Measurements from ENCODE around the gene CCDC85A. TPM values are rescaled to one million over a fixed set of nuclear protein-coding genes. Genes with fewer than 3 reads are reported as not detected.

CCDC85A gene
- total RNA-seq, 6 experiments from 2014 or later: 0.07 to 0.31 (median 0.14) TPM; not detected in 1

DNA sequence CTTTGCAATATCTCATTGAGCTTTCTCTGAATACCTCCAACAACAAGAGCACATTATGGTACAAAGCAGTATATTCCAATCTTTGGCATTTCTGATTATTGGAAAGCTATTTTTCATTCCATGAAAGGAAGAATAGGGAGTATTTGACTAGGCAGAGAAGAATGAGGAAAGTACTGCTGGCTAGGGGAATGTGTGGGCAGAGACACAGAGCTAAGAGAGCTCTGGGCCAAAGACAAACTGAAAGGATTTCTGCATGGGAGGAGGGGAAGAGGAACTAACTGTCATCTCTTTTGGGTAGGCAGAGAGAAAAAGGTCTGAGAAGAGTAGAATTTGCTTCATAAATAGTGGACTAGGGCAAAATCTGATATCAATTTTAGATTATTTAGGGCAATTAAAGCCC lies 150.8 kb downstream of the CCDC85A start:
- DNase-seq: no peak
- no peaks in the 10 kb centered on the region for H3K4me1 ChIP-seq
- no peak for ATAC-seq
- H3K4me3 ChIP-seq: no peak overlapping the region
- H3K27me3 ChIP-seq: no peaks in the 10 kb centered on the region
- intact Hi-C loops (cut with DNase I): no loop called here
- H3K27ac ChIP-seq: no peak overlapping the region
- TF ChIP-seq, protein P1, sequence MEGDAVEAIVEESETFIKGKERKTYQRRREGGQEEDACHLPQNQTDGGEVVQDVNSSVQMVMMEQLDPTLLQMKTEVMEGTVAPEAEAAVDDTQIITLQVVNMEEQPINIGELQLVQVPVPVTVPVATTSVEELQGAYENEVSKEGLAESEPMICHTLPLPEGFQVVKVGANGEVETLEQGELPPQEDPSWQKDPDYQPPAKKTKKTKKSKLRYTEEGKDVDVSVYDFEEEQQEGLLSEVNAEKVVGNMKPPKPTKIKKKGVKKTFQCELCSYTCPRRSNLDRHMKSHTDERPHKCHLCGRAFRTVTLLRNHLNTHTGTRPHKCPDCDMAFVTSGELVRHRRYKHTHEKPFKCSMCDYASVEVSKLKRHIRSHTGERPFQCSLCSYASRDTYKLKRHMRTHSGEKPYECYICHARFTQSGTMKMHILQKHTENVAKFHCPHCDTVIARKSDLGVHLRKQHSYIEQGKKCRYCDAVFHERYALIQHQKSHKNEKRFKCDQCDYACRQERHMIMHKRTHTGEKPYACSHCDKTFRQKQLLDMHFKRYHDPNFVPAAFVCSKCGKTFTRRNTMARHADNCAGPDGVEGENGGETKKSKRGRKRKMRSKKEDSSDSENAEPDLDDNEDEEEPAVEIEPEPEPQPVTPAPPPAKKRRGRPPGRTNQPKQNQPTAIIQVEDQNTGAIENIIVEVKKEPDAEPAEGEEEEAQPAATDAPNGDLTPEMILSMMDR (IDR thresholded peaks at IDR 0.05): no peak
- no peaks in the 10 kb centered on the region for H3K36me3 ChIP-seq
- H3K9me3 ChIP-seq: no peaks in the 10 kb centered on the region

- Histone ChIP-seq H3K27me3 (no peaks in the 10 kb centered on the region), H3K4me1 (no peaks in the 10 kb centered on the region), H3K27ac (no peak overlapping the region), H3K9me3 (no peaks in the 10 kb centered on the region), H3K36me3 (no peaks in the 10 kb centered on the region), H3K4me3 (no peak overlapping the region)
- intact Hi-C loops (cut with DNase I): no loop called here
- TF ChIP-seq, protein P1 (IDR thresholded peaks at IDR 0.05): no peak
- TF ChIP-seq POLR2A (IDR thresholded peaks at IDR 0.05): no peak
- ATAC-seq (no peak), DNase-seq (no peak)
- WGBS (ENCODE audit: insufficient coverage, low coverage, low lambda C conversion rate, missing lambda C conversion rate): 79% methylated on average over 3 of the region's 3 CpGs
Observed at GRCh38 chr2:56335101-56335500, 151.3 kb downstream of the CCDC85A start.

DNA sequence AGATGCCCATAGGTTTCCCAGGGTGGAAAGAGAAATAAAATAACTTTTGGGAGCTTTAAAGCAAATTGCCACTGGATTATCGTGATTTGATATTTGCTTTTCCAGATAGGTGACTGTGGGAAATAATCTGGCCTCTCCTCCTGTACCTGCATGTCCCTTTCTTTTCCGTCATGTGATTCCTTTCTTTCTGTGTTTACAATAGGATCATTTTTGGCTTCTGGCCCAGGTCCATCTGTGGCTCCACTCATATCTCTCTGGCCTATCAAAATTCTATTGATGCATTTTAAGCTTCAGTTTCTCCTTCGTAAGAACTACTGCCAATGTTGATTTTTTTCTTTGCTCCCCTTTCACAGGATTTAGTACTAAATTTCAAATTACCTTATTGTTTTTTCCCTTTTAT lies 153.6 kb downstream of the CCDC85A start:
- DNase-seq: no peak
- Histone ChIP-seq H3K27me3 (no peaks in the 10 kb centered on the region), H3K9me3 (no peaks in the 10 kb centered on the region), H3K4me1 (no peaks in the 10 kb centered on the region), H3K4me3 (no peak overlapping the region), H3K36me3 (no peaks in the 10 kb centered on the region), H3K27ac (no peak overlapping the region)
- peak; percentile 40 to 68 (median 52) for ATAC-seq
- 27% methylated on average over 3 of the region's 3 CpGs for WGBS (ENCODE audit: insufficient coverage, low coverage, low lambda C conversion rate, missing lambda C conversion rate)
- intact Hi-C loops (cut with DNase I): no loop called here
- TF ChIP-seq, protein P1 (IDR thresholded peaks at IDR 0.05): no peak
- no peak for TF ChIP-seq POLR2A (IDR thresholded peaks at IDR 0.05)

- Histone ChIP-seq H3K9me3 (no peaks in the 10 kb centered on the region), H3K36me3 (no peaks in the 10 kb centered on the region), H3K4me1 (no peaks in the 10 kb centered on the region), H3K4me3 (no peak overlapping the region), H3K27ac (no peak overlapping the region), H3K27me3 (no peaks in the 10 kb centered on the region)
- intact Hi-C loops (cut with DNase I): no loop called here
- DNase-seq (no peak), ATAC-seq (no peak)
- 70% methylated on average over 2 of the region's 2 CpGs for WGBS (ENCODE audit: insufficient coverage, low coverage, low lambda C conversion rate, missing lambda C conversion rate)
- TF ChIP-seq, protein P1 (IDR thresholded peaks at IDR 0.05): no peak
- no peak for TF ChIP-seq POLR2A (IDR thresholded peaks at IDR 0.05)
Observed at GRCh38 chr2:56338232-56338631, 154.4 kb downstream of the CCDC85A start.

- Histone ChIP-seq H3K4me3 (no peak overlapping the region), H3K36me3 (no peaks in the 10 kb centered on the region), H3K27ac (no peak overlapping the region), H3K4me1 (no peaks in the 10 kb centered on the region), H3K9me3 (no peaks in the 10 kb centered on the region), H3K27me3 (no peaks in the 10 kb centered on the region)
- DNase-seq: no peak
- WGBS (ENCODE audit: insufficient coverage, low coverage, low lambda C conversion rate, missing lambda C conversion rate): 47% methylated on average over 1 of the region's 1 CpG
- intact Hi-C loops (cut with DNase I): no loop called here
- no peak for TF ChIP-seq POLR2A (IDR thresholded peaks at IDR 0.05)
- TF ChIP-seq, protein P1 (IDR thresholded peaks at IDR 0.05): no peak
- no peak for ATAC-seq
Observed at GRCh38 chr2:56344771-56345170, 161.0 kb downstream of the CCDC85A start.
